ENCODE measurements around the gene APOL1. TPM values are rescaled to one million over a fixed set of nuclear protein-coding genes. Genes with fewer than 3 reads are reported as not detected.

The APOL1 gene
- total RNA-seq, 1 donor: 10.3 TPM

- TF ChIP-seq CTCF (IDR thresholded peaks at IDR 0.05; ENCODE audit: insufficient read depth, low read length): no peak
- H3K4me3 ChIP-seq (ENCODE audit: low read depth, low read length): no peak overlapping the region
- no peak for DNase-seq (ENCODE audit: low read depth)
These were observed 40.8 kb downstream of the APOL1 start for GRCh38 chr22:36293606-36294292.

- no peak overlapping the region for H3K4me3 ChIP-seq (ENCODE audit: low read depth, low read length)
- no peak for TF ChIP-seq CTCF (IDR thresholded peaks at IDR 0.05; ENCODE audit: insufficient read depth, low read length)
- no peak for DNase-seq (ENCODE audit: low read depth)
These were observed 41.3 kb downstream of the APOL1 start for GRCh38 chr22:36294293-36294620.

GRCh38 chr22:36294801-36295200, 41.9 kb downstream of the APOL1 start:
- no peak for DNase-seq (ENCODE audit: low read depth)
- no peak for TF ChIP-seq CTCF (IDR thresholded peaks at IDR 0.05; ENCODE audit: insufficient read depth, low read length)
- no peak overlapping the region for H3K4me3 ChIP-seq (ENCODE audit: low read depth, low read length)

- TF ChIP-seq CTCF (IDR thresholded peaks at IDR 0.05; ENCODE audit: insufficient read depth, low read length): no peak
- DNase-seq (ENCODE audit: low read depth): no peak
- H3K4me3 ChIP-seq (ENCODE audit: low read depth, low read length): no peak overlapping the region
These were observed 42.3 kb downstream of the APOL1 start for GRCh38 chr22:36295247-36295646.

- H3K4me3 ChIP-seq (ENCODE audit: low read depth, low read length): no peak overlapping the region
- no peak for DNase-seq (ENCODE audit: low read depth)
- TF ChIP-seq CTCF (IDR thresholded peaks at IDR 0.05; ENCODE audit: insufficient read depth, low read length): no peak
These were observed 43.8 kb downstream of the APOL1 start for GRCh38 chr22:36296690-36297089.

- no peak overlapping the region for H3K4me3 ChIP-seq (ENCODE audit: low read depth, low read length)
- TF ChIP-seq CTCF (IDR thresholded peaks at IDR 0.05; ENCODE audit: insufficient read depth, low read length): no peak
- no peak for DNase-seq (ENCODE audit: low read depth)
These were observed 44.6 kb downstream of the APOL1 start for GRCh38 chr22:36297568-36297967.

- no peak for DNase-seq (ENCODE audit: low read depth)
- no peak for TF ChIP-seq CTCF (IDR thresholded peaks at IDR 0.05; ENCODE audit: insufficient read depth, low read length)
- no peak overlapping the region for H3K4me3 ChIP-seq (ENCODE audit: low read depth, low read length)
These were observed 45.2 kb downstream of the APOL1 start for GRCh38 chr22:36298118-36298517.
